Neural progenitor cell (in vitro differentiated cells): Measurements from ENCODE around the gene KIF3B. TPM values are rescaled to one million over a fixed set of nuclear protein-coding genes. Genes with fewer than 3 reads are reported as not detected.

Experiments
- DNase-seq: peaks from one replicate; pipeline ENCODE4 v3.0.0-alpha.2; 2016; ENCODE audit warnings: low spot score
- H2AFZ ChIP-seq: fragments of 200-600 bp; sonication (generic); replicated peaks from 2 replicates; pipeline ENCODE4 v1.6.1; 2016; ENCODE audit warnings: antibody characterized with exemption
- H3F3A ChIP-seq: fragments of 200-600 bp; sonication (generic); 2 replicates; pipeline ENCODE4 v1.6.1; 2016; ENCODE audit warnings: antibody characterized with exemption, low read depth
- H3K27ac ChIP-seq: fragments of 200-600 bp; sonication (generic); 2 replicates; pipeline ENCODE4 v1.5.1; 2016; ENCODE audit warnings: mild to moderate bottlenecking
- H3K27me3 ChIP-seq: fragments of 200-600 bp; sonication (generic); 2 replicates; pipeline ENCODE4 v1.6.1; 2016; ENCODE audit warnings: mild to moderate bottlenecking, moderate library complexity
- H3K36me3 ChIP-seq: fragments of 200-600 bp; sonication (generic); 2 replicates; pipeline ENCODE4 v1.5.1; 2016
- H3K4me1 ChIP-seq: fragments of 200-600 bp; sonication (generic); 2 replicates; pipeline ENCODE4 v1.6.1; 2016; ENCODE audit warnings: mixed run types
- H3K4me2 ChIP-seq: fragments of 200-600 bp; sonication (generic); 2 replicates; pipeline ENCODE4 v1.6.1; 2016
- H3K4me3 ChIP-seq: fragments of 200-600 bp; sonication (generic); 2 replicates; pipeline ENCODE4 v1.5.1; 2016
- H3K79me2 ChIP-seq: fragments of 200-600 bp; sonication (generic); 2 replicates; pipeline ENCODE4 v1.6.1; 2016; ENCODE audit warnings: low read depth
- H3K9ac ChIP-seq: fragments of 200-600 bp; sonication (generic); 2 replicates; pipeline ENCODE4 v1.6.1; 2016
- H3K9me3 ChIP-seq: fragments of 200-600 bp; sonication (generic); 2 replicates; pipeline ENCODE4 v1.5.1; 2016; ENCODE audit warnings: low read depth
- H4K20me1 ChIP-seq: fragments of 200-600 bp; sonication (generic); 2 replicates; pipeline ENCODE4 v1.6.1; 2016; ENCODE audit warnings: low read depth
- H3K27ac Mint-ChIP-seq: 3 replicates; pipeline ENCODE4 v1.8.0; 2021; ENCODE audit warnings: mixed read lengths
- H3K27me3 Mint-ChIP-seq: 2 replicates; pipeline ENCODE4 v1.8.0; 2022; ENCODE audit warnings: low read depth, mild to moderate bottlenecking, inconsistent platforms, moderate library complexity, mixed read lengths; ENCODE audit not compliant: insufficient read depth
- H3K36me3 Mint-ChIP-seq: 3 replicates; pipeline ENCODE4 v1.8.0; 2021; ENCODE audit warnings: mixed read lengths
- H3K4me1 Mint-ChIP-seq: 3 replicates; pipeline ENCODE4 v1.8.0; 2021; ENCODE audit warnings: mixed read lengths
- H3K4me3 Mint-ChIP-seq: 3 replicates; pipeline ENCODE4 v1.8.0; 2021; ENCODE audit warnings: mild to moderate bottlenecking, moderate library complexity, mixed read lengths
- H3K9me3 Mint-ChIP-seq: 3 replicates; pipeline ENCODE4 v1.8.0; 2020; ENCODE audit warnings: mixed read lengths
- CTCF ChIP-seq: fragments of 200-600 bp; sonication (generic); IDR thresholded peaks from 2 replicates; pipeline ENCODE4 v1.5.1; 2017; ENCODE audit warnings: antibody characterized with exemption, mild to moderate bottlenecking
- EZH2 ChIP-seq: fragments of 200-600 bp; sonication (generic); IDR thresholded peaks from 2 replicates; pipeline ENCODE4 v1.6.1; 2017; ENCODE audit warnings: antibody characterized with exemption, mild to moderate bottlenecking, moderate library complexity
- EZH2phosphoT487 ChIP-seq: fragments of 200-600 bp; sonication (generic); IDR thresholded peaks from 2 replicates; pipeline ENCODE4 v1.6.1; 2017; ENCODE audit warnings: antibody characterized with exemption
- total RNA-seq: library from RNA; depleted of rRNA; stranded (reverse); fragments of >200 nt; gene quantifications from 2 replicates; pipeline ENCODE4 v1.2.3, GENCODE V29; 2015; ENCODE audit warnings: low replicate concordance

Gene KIF3B
- total RNA-seq, 1 donor from 2014 or later: 16.8 TPM

- H3K27me3 Mint-ChIP-seq: peaks cover 3% of the 10 kb centered on the region
- Histone ChIP-seq H3K9ac (no peak overlapping the region), H3K4me3 (no peak overlapping the region), H3K9me3 (no peaks in the 10 kb centered on the region), H3K36me3 (peaks cover 3% of the 10 kb centered on the region), H4K20me1 (peaks cover 3% of the 10 kb centered on the region), H2AFZ (no peak overlapping the region), H3K4me2 (no peak overlapping the region), H3K79me2 (no peaks in the 10 kb centered on the region), H3K27ac (no peak overlapping the region), H3F3A (no peaks in the 10 kb centered on the region), H3K4me1 (no peaks in the 10 kb centered on the region), H3K27me3 (no peaks in the 10 kb centered on the region)
- H3K36me3 Mint-ChIP-seq: peaks cover 41% of the 10 kb centered on the region
- H3K9me3 Mint-ChIP-seq: no peaks in the 10 kb centered on the region
- no peaks in the 10 kb centered on the region for H3K4me1 Mint-ChIP-seq
- H3K27ac Mint-ChIP-seq: no peak overlapping the region
- no peak for DNase-seq
- H3K4me3 Mint-ChIP-seq: no peak overlapping the region
- no peak for TF ChIP-seq EZH2phosphoT487
- no peak for TF ChIP-seq CTCF
- no peak for TF ChIP-seq EZH2
Observed at GRCh38 chr20:32314768-32315167, 37.3 kb downstream of the KIF3B start.

GRCh38 chr20:32315399-32315798 is 37.9 kb downstream of the KIF3B start:
- Histone ChIP-seq H2AFZ (no peak overlapping the region), H3K4me1 (no peaks in the 10 kb centered on the region), H3K4me2 (no peak overlapping the region), H3F3A (no peaks in the 10 kb centered on the region), H3K9me3 (no peaks in the 10 kb centered on the region), H3K79me2 (no peaks in the 10 kb centered on the region), H3K27ac (no peak overlapping the region), H3K4me3 (no peak overlapping the region), H3K36me3 (peaks cover 3% of the 10 kb centered on the region), H4K20me1 (peaks cover 3% of the 10 kb centered on the region), H3K27me3 (no peaks in the 10 kb centered on the region), H3K9ac (no peak overlapping the region)
- H3K27me3 Mint-ChIP-seq: peaks cover 3% of the 10 kb centered on the region
- no peaks in the 10 kb centered on the region for H3K9me3 Mint-ChIP-seq
- H3K36me3 Mint-ChIP-seq: peaks cover 34% of the 10 kb centered on the region
- H3K27ac Mint-ChIP-seq: no peak overlapping the region
- H3K4me3 Mint-ChIP-seq: no peak overlapping the region
- no peak for TF ChIP-seq EZH2phosphoT487
- no peak for TF ChIP-seq EZH2
- no peak for TF ChIP-seq CTCF
- no peaks in the 10 kb centered on the region for H3K4me1 Mint-ChIP-seq
- DNase-seq: no peak

GRCh38 chr20:32315891-32316290 is 38.4 kb downstream of the KIF3B start:
- no peaks in the 10 kb centered on the region for H3K9me3 Mint-ChIP-seq
- Histone ChIP-seq H3K9ac (no peak overlapping the region), H3K4me3 (no peak overlapping the region), H3F3A (no peaks in the 10 kb centered on the region), H3K79me2 (no peaks in the 10 kb centered on the region), H2AFZ (no peak overlapping the region), H3K27ac (no peak overlapping the region), H3K4me1 (no peaks in the 10 kb centered on the region), H3K4me2 (no peak overlapping the region), H3K27me3 (no peaks in the 10 kb centered on the region), H3K9me3 (no peaks in the 10 kb centered on the region), H4K20me1 (peaks cover 3% of the 10 kb centered on the region), H3K36me3 (peaks cover 3% of the 10 kb centered on the region)
- peaks cover 3% of the 10 kb centered on the region for H3K27me3 Mint-ChIP-seq
- no peak overlapping the region for H3K4me3 Mint-ChIP-seq
- H3K36me3 Mint-ChIP-seq: peaks cover 29% of the 10 kb centered on the region
- no peak for TF ChIP-seq EZH2phosphoT487
- no peak for TF ChIP-seq EZH2
- TF ChIP-seq CTCF: no peak
- no peaks in the 10 kb centered on the region for H3K4me1 Mint-ChIP-seq
- no peak overlapping the region for H3K27ac Mint-ChIP-seq
- DNase-seq: no peak
